IMR-90 (cell line): ENCODE data around the gene DRAXIN. TPM values are rescaled to one million over a fixed set of nuclear protein-coding genes. Genes with fewer than 3 reads are reported as not detected.

Experiments
- ATAC-seq: fragments of 200-7000 bp; cut with Tn5 transposase; 2 replicates; pipeline ENCODE4 v1.9.1; 2020; ENCODE audit warnings: low read depth, mild to moderate bottlenecking, moderate library complexity
- BruUV-seq: library from RNA; stranded (reverse); fragments of 400-500 nt; replicated peaks from 2 replicates; lab custom pipeline; 2021; lab: Mats Ljungman, UMichigan
- CTCF ChIA-PET: fragments of 300-600 bp; formaldehyde crosslinking; extraction: SDS; loops from one replicate; lab custom pipeline; 2021; ENCODE audit warnings: antibody characterized with exemption; lab: Yijun Ruan, JAX
- POLR2A ChIA-PET: fragments of 300-600 bp; sonication (Branson Sonifier 250); formaldehyde crosslinking; loops from one replicate; lab custom pipeline; 2022; ENCODE audit warnings: antibody characterized with exemption; ENCODE audit not compliant: unreplicated experiment; lab: Charles Lee
- DNase-seq: peaks from one replicate; pipeline ENCODE4 v3.0.0; 2013
- H2AFZ ChIP-seq: replicated peaks from 2 replicates; pipeline ENCODE3; 2013; ENCODE audit warnings: low read length, mild to moderate bottlenecking; ENCODE audit not compliant: poor library complexity
- H2AK5ac ChIP-seq: 2 replicates; pipeline ENCODE4 v1.6.1; 2013; ENCODE audit warnings: low read depth, low read length, inconsistent platforms
- H2AK9ac ChIP-seq: replicated peaks from 2 replicates; pipeline ENCODE3; 2013; ENCODE audit warnings: mild to moderate bottlenecking, low read depth, low read length, moderate library complexity; ENCODE audit not compliant: poor library complexity
- H2BK120ac ChIP-seq: 2 replicates; pipeline ENCODE4 v1.6.1; 2013; ENCODE audit warnings: low read depth, low read length, inconsistent platforms
- H2BK15ac ChIP-seq: 3 replicates; pipeline ENCODE4 v1.6.1; 2013; ENCODE audit warnings: low read depth, low read length, inconsistent platforms
- H2BK20ac ChIP-seq: 2 replicates; pipeline ENCODE4 v1.6.1; 2013; ENCODE audit warnings: low read depth, mild to moderate bottlenecking, inconsistent platforms, low read length, moderate library complexity
- H2BK5ac ChIP-seq: 2 replicates; pipeline ENCODE4 v1.6.1; 2013; ENCODE audit warnings: mild to moderate bottlenecking, low read depth, low read length, inconsistent platforms; ENCODE audit not compliant: poor library complexity, severe bottlenecking
- H3K14ac ChIP-seq: replicated peaks from 2 replicates; pipeline ENCODE4 v1.6.1; 2013; ENCODE audit warnings: low read depth, low read length, inconsistent platforms
- H3K18ac ChIP-seq: 2 replicates; pipeline ENCODE4 v1.6.1; 2013; ENCODE audit warnings: low read depth, low read length, control low read depth
- H3K23ac ChIP-seq: 2 replicates; pipeline ENCODE4 v1.6.1; 2013; ENCODE audit warnings: low read depth, low read length, inconsistent platforms
- H3K27ac ChIP-seq: 2 replicates; pipeline ENCODE4 v1.5.1; 2013; ENCODE audit warnings: mild to moderate bottlenecking, control low read depth, low read length; ENCODE audit not compliant: insufficient read depth
- H3K27me3 ChIP-seq: 2 replicates; pipeline ENCODE4 v1.6.1; 2013; ENCODE audit warnings: low read length; ENCODE audit not compliant: control insufficient read depth, insufficient read depth
- H3K36me3 ChIP-seq: 2 replicates; pipeline ENCODE4 v1.6.1; 2013; ENCODE audit warnings: low read length, mixed read lengths; ENCODE audit not compliant: control insufficient read depth, insufficient read depth
- H3K4ac ChIP-seq: 2 replicates; pipeline ENCODE4 v1.6.1; 2013; ENCODE audit warnings: low read depth, low read length, inconsistent platforms
- H3K4me1 ChIP-seq: 2 replicates; pipeline ENCODE4 v1.6.1; 2013; ENCODE audit warnings: low read length, mixed read lengths; ENCODE audit not compliant: control insufficient read depth, insufficient read depth
- H3K4me2 ChIP-seq: 2 replicates; pipeline ENCODE4 v1.6.1; 2013; ENCODE audit warnings: low read depth, mild to moderate bottlenecking, control low read depth, low read length, moderate library complexity
- H3K4me3 ChIP-seq: 2 replicates; pipeline ENCODE4 v1.5.1; 2013; ENCODE audit warnings: low read depth, mild to moderate bottlenecking, control low read depth, low read length, moderate library complexity; ENCODE audit not compliant: insufficient read depth
- H3K56ac ChIP-seq: 2 replicates; pipeline ENCODE4 v1.6.1; 2013; ENCODE audit warnings: low read length, inconsistent platforms; ENCODE audit not compliant: insufficient read depth; ENCODE audit errors: extremely low read depth
- H3K79me1 ChIP-seq, 2 experiments: 2 replicates each; pipeline ENCODE4 v1.6.1; 2013; ENCODE audit warnings: low read length in 2 of 2, inconsistent platforms in 1 of 2, low read depth in 1 of 2
- H3K9ac ChIP-seq: 2 replicates; pipeline ENCODE4 v1.6.1; 2013; ENCODE audit warnings: low read depth, low read length, control low read depth
- H3K9me1 ChIP-seq: 2 replicates; pipeline ENCODE4 v1.6.1; 2013; ENCODE audit warnings: low read length, inconsistent platforms; ENCODE audit not compliant: insufficient read depth
- H3K9me3 ChIP-seq: 2 replicates; pipeline ENCODE4 v1.6.1; 2013; ENCODE audit warnings: low read length; ENCODE audit not compliant: control insufficient read depth, insufficient read depth
- H4K20me1 ChIP-seq: 2 replicates; pipeline ENCODE4 v1.6.1; 2013; ENCODE audit warnings: low read length, inconsistent platforms; ENCODE audit not compliant: insufficient read depth
- H4K5ac ChIP-seq: 2 replicates; pipeline ENCODE4 v1.6.1; 2013; ENCODE audit warnings: mild to moderate bottlenecking, low read depth, low read length, control low read depth
- H4K8ac ChIP-seq, 2 experiments: 2 replicates each; pipeline ENCODE4 v1.6.1; 2013; ENCODE audit warnings: low read depth in 2 of 2, low read length in 2 of 2, control low read depth in 1 of 2, inconsistent platforms in 1 of 2
- H4K91ac ChIP-seq: 2 replicates; pipeline ENCODE4 v1.6.1; 2013; ENCODE audit warnings: low read depth, low read length, inconsistent platforms; ENCODE audit not compliant: insufficient read depth
- BHLHE40 ChIP-seq: fragments of 150-350 bp; IDR thresholded peaks from 2 replicates; pipeline ENCODE4 v1.6.1; 2016; ENCODE audit warnings: mild to moderate bottlenecking, low read depth, low read length
- CEBPB ChIP-seq: IDR thresholded peaks from 2 replicates; pipeline ENCODE4 v1.6.1; 2012; ENCODE audit warnings: low read depth, low read length, improper control_type of control experiment
- CHD1 ChIP-seq: IDR thresholded peaks from 2 replicates; pipeline ENCODE4 v1.6.1; 2012; ENCODE audit warnings: low read depth, low read length, improper control_type of control experiment
- FOS ChIP-seq: fragments of 150-350 bp; IDR thresholded peaks from 2 replicates; pipeline ENCODE4 v1.6.1; 2016; ENCODE audit warnings: low read depth, low read length
- MAFK ChIP-seq: IDR thresholded peaks from 2 replicates; pipeline ENCODE4 v1.6.1; 2012; ENCODE audit warnings: low read depth, low read length, improper control_type of control experiment
- MAZ ChIP-seq: IDR thresholded peaks from 2 replicates; pipeline ENCODE4 v1.6.1; 2012; ENCODE audit warnings: low read depth, mild to moderate bottlenecking, low read length, improper control_type of control experiment, moderate library complexity, borderline replicate concordance
- MXI1 ChIP-seq: IDR thresholded peaks from 2 replicates; pipeline ENCODE4 v1.6.1; 2012; ENCODE audit warnings: low read depth, mild to moderate bottlenecking, low read length, moderate library complexity, borderline replicate concordance
- NFE2L2 ChIP-seq: fragments of 150-350 bp; IDR thresholded peaks from 2 replicates; pipeline ENCODE4 v1.6.1; 2016; ENCODE audit warnings: low read depth, mild to moderate bottlenecking, low read length
- POLR2A ChIP-seq: IDR thresholded peaks from 2 replicates; pipeline ENCODE4 v1.6.1; 2012; ENCODE audit warnings: mild to moderate bottlenecking, low read depth, low read length
- RAD21 ChIP-seq: IDR thresholded peaks from 2 replicates; pipeline ENCODE4 v1.6.1; 2012; ENCODE audit warnings: low read length, improper control_type of control experiment
- RCOR1 ChIP-seq: IDR thresholded peaks from 2 replicates; pipeline ENCODE4 v1.6.1; 2012; ENCODE audit warnings: mild to moderate bottlenecking, low read length, improper control_type of control experiment; ENCODE audit not compliant: insufficient replicate concordance
- RFX5 ChIP-seq: IDR thresholded peaks from 2 replicates; pipeline ENCODE4 v1.8.0; 2012; ENCODE audit warnings: low read depth, mild to moderate bottlenecking, low read length, moderate library complexity
- SMC3 ChIP-seq: fragments of 150-350 bp; IDR thresholded peaks from 2 replicates; pipeline ENCODE4 v1.6.1; 2016; ENCODE audit warnings: low read depth, mild to moderate bottlenecking, antibody characterized with exemption, low read length, moderate library complexity
- WGBS, 2 experiments: methylation state at CpG; one replicate each; pipeline versions ENCODE4 v1.1.5 to v1.1.7; 2013; ENCODE audit warnings: missing lambda C conversion rate in 2 of 2; ENCODE audit not compliant: insufficient read length in 1 of 2; ENCODE audit errors: extremely low coverage in 2 of 2; 5-methylcytosine and 5-hydroxymethylcytosine counted together
- dilution Hi-C: fragments of 300-500 bp; cut with HindIII; formaldehyde crosslinking; loops from one replicate; pipeline ENCODE4 v1.14.3; 2018; ENCODE audit warnings: low sequenced_read_pairs; ENCODE audit not compliant: unreplicated experiment
- in situ Hi-C: fragments of 300-500 bp; cut with MboI; formaldehyde crosslinking; loops from 3 replicates; pipeline ENCODE4 v1.14.3; 2019; ENCODE audit warnings: low sequenced_read_pairs, inconsistent platforms, mixed read lengths
- intact Hi-C: fragments of 100-400 bp; cut with micrococcal nuclease; formaldehyde crosslinking; loops from 2 replicates; pipeline ENCODE4 v1.10.0; 2022
- polyA plus RNA-seq, 3 experiments: library from polyadenylated mRNA; depleted of rRNA; stranded (reverse); fragments of >200 nt; gene quantifications; 2 replicates each; pipeline ENCODE4 v1.2.3, GENCODE V29; 2012; ENCODE audit warnings: low replicate concordance in 1 of 3
- total RNA-seq: library from RNA; depleted of rRNA; stranded (reverse); fragments of >200 nt; gene quantifications from 2 replicates; pipeline ENCODE4 v1.2.3, GENCODE V29; 2012
- TF ChIP-seq, protein P1 (sequence below): fragments of 150-350 bp; IDR thresholded peaks from 2 replicates; pipeline ENCODE4 v1.6.1; 2016; ENCODE audit warnings: low read depth, mild to moderate bottlenecking, low read length, moderate library complexity, borderline replicate concordance
- TF ChIP-seq, protein P2 (sequence below): conservative IDR thresholded peaks from 2 replicates; pipeline ENCODE4 v1.5.1; 2012; ENCODE audit warnings: mild to moderate bottlenecking, low read depth, low read length, improper control_type of control experiment

The DRAXIN gene
- total and polyA plus RNA-seq, 2 of the 4 experiments (the other 2 are of a cell fraction) = under 0.01 to 0.02 TPM

DNA sequence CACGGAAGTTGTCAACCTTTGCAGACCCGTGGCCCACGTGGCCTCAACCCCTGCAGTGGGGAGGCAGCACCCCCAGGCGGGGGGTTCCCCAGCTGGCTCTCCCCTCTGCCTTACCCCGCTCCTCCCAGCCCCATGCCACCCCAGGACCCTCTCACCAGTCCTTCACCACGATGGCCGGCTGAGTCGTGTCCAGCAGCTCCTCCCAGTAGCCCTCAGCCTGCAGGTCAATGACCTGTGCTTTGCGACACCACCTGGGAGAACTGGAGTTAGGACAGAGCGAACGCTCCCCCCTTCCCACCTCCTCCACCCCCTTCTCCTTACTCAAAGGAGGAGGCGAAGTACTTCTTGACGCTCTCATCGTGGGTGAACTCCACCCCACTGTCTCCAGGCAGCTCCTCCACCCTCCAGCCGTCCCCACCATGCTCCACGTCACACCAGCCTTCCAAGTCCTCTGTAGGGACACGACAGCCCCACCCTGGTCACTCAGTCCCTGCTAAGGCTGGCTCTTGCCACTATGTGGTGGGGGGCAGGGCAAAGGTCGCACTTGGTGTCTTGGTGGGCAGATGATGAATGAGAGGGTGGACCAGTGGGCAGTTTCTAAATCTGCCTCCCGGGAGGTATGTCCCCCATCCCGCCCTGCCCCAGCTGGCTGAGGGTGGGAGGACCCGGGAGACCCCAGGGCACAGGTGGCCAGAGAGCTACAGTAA, 41.7 kb upstream of the DRAXIN start:
- no peaks in the 10 kb centered on the region for H3K9me1 ChIP-seq
- H3K9ac ChIP-seq = no peak overlapping the region
- H3K4me3 ChIP-seq = no peak overlapping the region
- no peak overlapping the region for H3K56ac ChIP-seq
- H3K4me2 ChIP-seq = no peak overlapping the region
- H2AK5ac ChIP-seq = no peak overlapping the region
- peaks cover 24% of the 10 kb centered on the region for H3K27me3 ChIP-seq
- no peak overlapping the region for H4K5ac ChIP-seq
- in situ Hi-C loops (loop anchor here (10.0 kb wide), 1 partner anchor 615 kb away; no protein-coding TSS in a partner anchor), intact Hi-C loops (loop anchor here (10.0 kb wide), 1 partner anchor 255 kb away; no protein-coding TSS in a partner anchor), dilution Hi-C loops (no loop called here)
- ChIA-PET POLR2A (no interaction called here), CTCF (interaction anchor here (0.5 to 1.7 kb wide), 5 partner anchors 17 to 617 kb away, joined by 3 to 9 read pairs (median 4); no protein-coding TSS in a partner anchor)
- H3K27ac ChIP-seq = no peak overlapping the region
- ATAC-seq (no peak), DNase-seq (no peak)
- no peaks in the 10 kb centered on the region; the same call in 1 of the 2 replicates for H4K20me1 ChIP-seq
- no peak overlapping the region for H3K18ac ChIP-seq
- peak overlapping the region; percentile 28 for H2AK9ac ChIP-seq
- H3K4ac ChIP-seq = no peak overlapping the region
- H4K8ac ChIP-seq = no peak overlapping the region
- H4K91ac ChIP-seq = no peak overlapping the region
- no peak overlapping the region; the same call in 1 of the 2 replicates for H3K23ac ChIP-seq
- H3K4me1 ChIP-seq = no peaks in the 10 kb centered on the region; the same call in 1 of the 2 replicates
- no TSS peak for BruUV-seq
- H2AFZ ChIP-seq = peak overlapping the region; percentile 3
- H2BK20ac ChIP-seq = no peak overlapping the region
- H3K9me3 ChIP-seq = no peaks in the 10 kb centered on the region
- no peak overlapping the region for H2BK5ac ChIP-seq
- H3K79me1 ChIP-seq = no peaks in the 10 kb centered on the region
- no peak overlapping the region for H2BK120ac ChIP-seq
- no peak overlapping the region for H2BK15ac ChIP-seq
- no peak overlapping the region for H3K14ac ChIP-seq
- 38% methylated on average over 8 of the region's 21 CpGs; no CpG with 5 or more reads in 1 of the 2 experiments for WGBS, 2 experiments
- no peaks in the 10 kb centered on the region for H3K36me3 ChIP-seq
- no peak for TF ChIP-seq RAD21
- TF ChIP-seq MAZ = no peak
- TF ChIP-seq, protein P1, sequence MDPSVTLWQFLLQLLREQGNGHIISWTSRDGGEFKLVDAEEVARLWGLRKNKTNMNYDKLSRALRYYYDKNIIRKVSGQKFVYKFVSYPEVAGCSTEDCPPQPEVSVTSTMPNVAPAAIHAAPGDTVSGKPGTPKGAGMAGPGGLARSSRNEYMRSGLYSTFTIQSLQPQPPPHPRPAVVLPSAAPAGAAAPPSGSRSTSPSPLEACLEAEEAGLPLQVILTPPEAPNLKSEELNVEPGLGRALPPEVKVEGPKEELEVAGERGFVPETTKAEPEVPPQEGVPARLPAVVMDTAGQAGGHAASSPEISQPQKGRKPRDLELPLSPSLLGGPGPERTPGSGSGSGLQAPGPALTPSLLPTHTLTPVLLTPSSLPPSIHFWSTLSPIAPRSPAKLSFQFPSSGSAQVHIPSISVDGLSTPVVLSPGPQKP = no peak
- no peak for TF ChIP-seq MAFK
- TF ChIP-seq FOS = no peak
- no peak for TF ChIP-seq RFX5
- no peak for TF ChIP-seq POLR2A
- TF ChIP-seq CEBPB = no peak
- no peak for TF ChIP-seq BHLHE40
- TF ChIP-seq SMC3 = no peak
- TF ChIP-seq NFE2L2 = no peak
- no peak for TF ChIP-seq MXI1
- TF ChIP-seq, protein P2, sequence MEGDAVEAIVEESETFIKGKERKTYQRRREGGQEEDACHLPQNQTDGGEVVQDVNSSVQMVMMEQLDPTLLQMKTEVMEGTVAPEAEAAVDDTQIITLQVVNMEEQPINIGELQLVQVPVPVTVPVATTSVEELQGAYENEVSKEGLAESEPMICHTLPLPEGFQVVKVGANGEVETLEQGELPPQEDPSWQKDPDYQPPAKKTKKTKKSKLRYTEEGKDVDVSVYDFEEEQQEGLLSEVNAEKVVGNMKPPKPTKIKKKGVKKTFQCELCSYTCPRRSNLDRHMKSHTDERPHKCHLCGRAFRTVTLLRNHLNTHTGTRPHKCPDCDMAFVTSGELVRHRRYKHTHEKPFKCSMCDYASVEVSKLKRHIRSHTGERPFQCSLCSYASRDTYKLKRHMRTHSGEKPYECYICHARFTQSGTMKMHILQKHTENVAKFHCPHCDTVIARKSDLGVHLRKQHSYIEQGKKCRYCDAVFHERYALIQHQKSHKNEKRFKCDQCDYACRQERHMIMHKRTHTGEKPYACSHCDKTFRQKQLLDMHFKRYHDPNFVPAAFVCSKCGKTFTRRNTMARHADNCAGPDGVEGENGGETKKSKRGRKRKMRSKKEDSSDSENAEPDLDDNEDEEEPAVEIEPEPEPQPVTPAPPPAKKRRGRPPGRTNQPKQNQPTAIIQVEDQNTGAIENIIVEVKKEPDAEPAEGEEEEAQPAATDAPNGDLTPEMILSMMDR = no peak
- no peak for TF ChIP-seq RCOR1
- TF ChIP-seq CHD1 = no peak
